HEK293T (cell line): ENCODE results near the gene TMEM51.

Experiments
- CTBP1 ChIP-seq: fragments of 450-650 bp; IDR thresholded peaks from 2 replicates; pipeline ENCODE4 v1.6.1; 2016; ENCODE audit warnings: borderline replicate concordance
- FOXA1 ChIP-seq: fragments of 450-650 bp; IDR thresholded peaks from 2 replicates; pipeline ENCODE4 v1.6.1; 2016; ENCODE audit warnings: mild to moderate bottlenecking
- FOXK2 ChIP-seq: fragments of 450-650 bp; IDR thresholded peaks from 2 replicates; pipeline ENCODE4 v1.6.1; 2016; ENCODE audit warnings: mild to moderate bottlenecking
- FOXM1 ChIP-seq: fragments of 450-650 bp; IDR thresholded peaks from 2 replicates; pipeline ENCODE4 v1.6.1; 2017; ENCODE audit warnings: mild to moderate bottlenecking, borderline replicate concordance
- LEF1 ChIP-seq: fragments of 450-650 bp; IDR thresholded peaks from 2 replicates; pipeline ENCODE4 v1.6.1; 2017; ENCODE audit warnings: mild to moderate bottlenecking, borderline replicate concordance
- NFRKB ChIP-seq: fragments of 450-650 bp; IDR thresholded peaks from 2 replicates; pipeline ENCODE4 v1.6.1; 2016; ENCODE audit warnings: mild to moderate bottlenecking, moderate library complexity
- SP1 ChIP-seq: fragments of 450-650 bp; IDR thresholded peaks from 2 replicates; pipeline ENCODE4 v1.6.1; 2017
- SUZ12 ChIP-seq: fragments of 450-650 bp; IDR thresholded peaks from 2 replicates; pipeline ENCODE4 v1.6.1; 2016; ENCODE audit warnings: mild to moderate bottlenecking
- ZNF384 ChIP-seq: fragments of 450-650 bp; IDR thresholded peaks from 2 replicates; pipeline ENCODE4 v1.6.1; 2016

DNA sequence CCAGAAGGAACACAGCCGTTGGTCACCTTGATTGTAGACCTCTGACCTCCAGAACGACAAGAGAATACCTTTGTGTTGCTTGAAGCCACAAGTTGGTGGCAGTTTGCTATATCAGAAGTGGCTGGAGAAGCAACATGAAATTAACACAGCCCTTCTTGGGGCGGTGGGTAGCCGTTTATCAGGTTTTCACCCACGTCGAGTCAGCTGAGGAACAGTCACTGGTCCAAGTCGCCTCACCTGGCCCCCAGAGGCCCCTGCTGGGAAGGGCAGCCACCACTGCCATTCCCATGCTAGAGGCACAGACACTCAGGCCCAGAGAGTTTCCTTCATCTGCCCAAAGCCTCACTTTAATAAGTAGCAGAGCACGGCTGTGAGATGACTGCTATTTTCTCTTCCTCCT lies 37.7 kb downstream of the TMEM51 start:
- TF ChIP-seq ZNF384 (no peak), FOXA1 (no peak), SP1 (no peak), FOXK2 (no peak), FOXM1 (no peak), NFRKB (no peak), LEF1 (no peak), SUZ12 (no peak), CTBP1 (no peak)
